ENCODE measurements around the gene TASP1. TPM values are rescaled to one million over a fixed set of nuclear protein-coding genes. Genes with fewer than 3 reads are reported as not detected.

Gene TASP1
- polyA plus RNA-seq, 3 donors: 2.3 to 3.3 (median 2.6) TPM

- H3K9me3 ChIP-seq (replicated peaks in 1 of 2; ENCODE audit: control insufficient read depth in 1 of 2, insufficient read depth in 1 of 2, low read length in 2 of 2): no peaks in the 10 kb centered on the region
- H3K9ac ChIP-seq (ENCODE audit: insufficient read depth, low read length, poor library complexity, severe bottlenecking): no peak overlapping the region
- H3K9me3 Mint-ChIP-seq: no peaks in the 10 kb centered on the region
- H2AFZ ChIP-seq (ENCODE audit: insufficient read depth, low read depth, low read length, poor library complexity, severe bottlenecking): no peak overlapping the region
- H4K20me1 ChIP-seq (ENCODE audit: insufficient read depth, low read length): no peaks in the 10 kb centered on the region
- WGBS (ENCODE audit: insufficient coverage): 71% methylated on average over 1 of the region's 3 CpGs
- no peak overlapping the region for H3K4me2 ChIP-seq (replicated peaks; ENCODE audit: extremely low read depth, low read length, poor library complexity, severe bottlenecking)
- H3K27me3 Mint-ChIP-seq (ENCODE audit: low read depth in 3 of 3): no peaks in the 10 kb centered on the region
- H3K4me3 ChIP-seq (replicated peaks in 1 of 3; ENCODE audit: low read depth in 2 of 3, low read length in 3 of 3): no peak overlapping the region
- H3K27me3 ChIP-seq (ENCODE audit: control insufficient read depth in 2 of 2, insufficient read depth in 2 of 2, low read length in 2 of 2): no peaks in the 10 kb centered on the region
- H3K36me3 Mint-ChIP-seq: peaks cover 11 to 15% of the 10 kb centered on the region in 2 donors
- H3K4me3 Mint-ChIP-seq: no peak overlapping the region
- no peaks in the 10 kb centered on the region for H3K36me3 ChIP-seq (replicated peaks in 1 of 2; ENCODE audit: control insufficient read depth in 1 of 2, insufficient read depth in 2 of 2, low read length in 2 of 2)
- TF ChIP-seq CTCF (IDR thresholded peaks at IDR 0.05): no peak
- DNase-seq: no peak
- H3K79me2 ChIP-seq (ENCODE audit: insufficient read depth, low read length): no peaks in the 10 kb centered on the region
- H3K4me1 ChIP-seq (ENCODE audit: control insufficient read depth in 1 of 2, insufficient read depth in 2 of 2, low read length in 2 of 2): no peaks in the 10 kb centered on the region
- no peaks in the 10 kb centered on the region for H3K4me1 Mint-ChIP-seq
- intact Hi-C loops (cut with micrococcal nuclease): no loop called here
- no peak overlapping the region for H3K27ac ChIP-seq (ENCODE audit: low read depth in 1 of 2, low read length in 2 of 2)
- no peak overlapping the region for H3K27ac Mint-ChIP-seq
Measured at GRCh38 chr20:13554076-13554475, 84.7 kb downstream of the TASP1 start.

- no peak for TF ChIP-seq CTCF (IDR thresholded peaks at IDR 0.05)
- H3K36me3 ChIP-seq (replicated peaks in 1 of 2; ENCODE audit: control insufficient read depth in 1 of 2, insufficient read depth in 2 of 2, low read length in 2 of 2): no peaks in the 10 kb centered on the region
- H3K27me3 ChIP-seq (ENCODE audit: control insufficient read depth in 2 of 2, insufficient read depth in 2 of 2, low read length in 2 of 2): no peaks in the 10 kb centered on the region
- no peaks in the 10 kb centered on the region for H4K20me1 ChIP-seq (ENCODE audit: insufficient read depth, low read length)
- H2AFZ ChIP-seq (ENCODE audit: insufficient read depth, low read depth, low read length, poor library complexity, severe bottlenecking): no peak overlapping the region
- no peaks in the 10 kb centered on the region for H3K79me2 ChIP-seq (ENCODE audit: insufficient read depth, low read length)
- H3K27ac Mint-ChIP-seq: no peak overlapping the region
- no peaks in the 10 kb centered on the region for H3K4me1 ChIP-seq (ENCODE audit: control insufficient read depth in 1 of 2, insufficient read depth in 2 of 2, low read length in 2 of 2)
- DNase-seq: no peak
- no peak overlapping the region for H3K4me3 Mint-ChIP-seq
- peaks cover 8 to 9% of the 10 kb centered on the region in 2 donors for H3K36me3 Mint-ChIP-seq
- H3K27ac ChIP-seq (ENCODE audit: low read depth in 1 of 2, low read length in 2 of 2): no peak overlapping the region
- intact Hi-C loops (cut with micrococcal nuclease): no loop called here
- no peak overlapping the region for H3K4me3 ChIP-seq (replicated peaks in 1 of 3; ENCODE audit: low read depth in 2 of 3, low read length in 3 of 3)
- no peak overlapping the region for H3K9ac ChIP-seq (ENCODE audit: insufficient read depth, low read length, poor library complexity, severe bottlenecking)
- H3K9me3 Mint-ChIP-seq: no peaks in the 10 kb centered on the region
- no peaks in the 10 kb centered on the region for H3K9me3 ChIP-seq (replicated peaks in 1 of 2; ENCODE audit: control insufficient read depth in 1 of 2, insufficient read depth in 1 of 2, low read length in 2 of 2)
- H3K27me3 Mint-ChIP-seq (ENCODE audit: low read depth in 3 of 3): no peaks in the 10 kb centered on the region
- WGBS (ENCODE audit: insufficient coverage): 86% methylated on average over 4 of the region's 5 CpGs
- no peaks in the 10 kb centered on the region for H3K4me1 Mint-ChIP-seq
- H3K4me2 ChIP-seq (replicated peaks; ENCODE audit: extremely low read depth, low read length, poor library complexity, severe bottlenecking): no peak overlapping the region
Measured at GRCh38 chr20:13552061-13552460, 86.7 kb downstream of the TASP1 start.
